K562 (cell line): ENCODE data around the gene CREB5.

Source experiments
- BHLHE40 ChIP-seq: IDR thresholded peaks from 2 replicates; pipeline ENCODE4 v1.6.1; 2011; ENCODE audit warnings: low read length, improper control_type of control experiment
- KLF16 ChIP-seq: IDR thresholded peaks from 2 replicates; pipeline ENCODE4 v1.6.1; 2016; ENCODE audit warnings: antibody characterized with exemption
- LCOR ChIP-seq: sonication (generic); formaldehyde crosslinking; IDR thresholded peaks from 2 replicates; pipeline ENCODE4 v1.8.0; 2022; ENCODE audit warnings: mild to moderate bottlenecking, missing genetic modification reagents
- RNF2 ChIP-seq: sonication (generic); IDR thresholded peaks from 2 replicates; pipeline ENCODE4 v1.6.1; 2016
- ZNF282 ChIP-seq: sonication (generic); formaldehyde crosslinking; IDR thresholded peaks from 2 replicates; pipeline ENCODE4 v1.8.1; 2023; ENCODE audit warnings: missing genetic modification reagents
- ZNF311 ChIP-seq: fragments of 250-450 bp; sonication (Bioruptor Pico); IDR thresholded peaks from 2 replicates; pipeline ENCODE4 v1.4.0; 2020; ENCODE audit warnings: mild to moderate bottlenecking, moderate library complexity
- TF ChIP-seq, protein P1 (sequence below), 3 experiments: IDR thresholded peaks in 2 of 3; conservative IDR thresholded peaks in 1 of 3; 2 replicates each; pipeline ENCODE4 v1.5.1; 2011 to 2012; ENCODE audit warnings: low read length in 3 of 3, mild to moderate bottlenecking in 3 of 3, control low read depth in 2 of 3, improper control_type of control experiment in 1 of 3, inconsistent platforms in 1 of 3, low read depth in 1 of 3, mixed read lengths in 1 of 3, moderate library complexity in 1 of 3; ENCODE audit not compliant: insufficient read depth in 2 of 3
- TF ChIP-seq, protein P2 (sequence below): sonication (generic); formaldehyde crosslinking; IDR thresholded peaks from 2 replicates; pipeline ENCODE4 v1.9.0; 2022; ENCODE audit warnings: mild to moderate bottlenecking, missing genetic modification reagents
- TF ChIP-seq, protein P3 (sequence below): sonication (generic); formaldehyde crosslinking; IDR thresholded peaks from 2 replicates; pipeline ENCODE4 v1.8.1; 2022; ENCODE audit warnings: missing genetic modification reagents

DNA sequence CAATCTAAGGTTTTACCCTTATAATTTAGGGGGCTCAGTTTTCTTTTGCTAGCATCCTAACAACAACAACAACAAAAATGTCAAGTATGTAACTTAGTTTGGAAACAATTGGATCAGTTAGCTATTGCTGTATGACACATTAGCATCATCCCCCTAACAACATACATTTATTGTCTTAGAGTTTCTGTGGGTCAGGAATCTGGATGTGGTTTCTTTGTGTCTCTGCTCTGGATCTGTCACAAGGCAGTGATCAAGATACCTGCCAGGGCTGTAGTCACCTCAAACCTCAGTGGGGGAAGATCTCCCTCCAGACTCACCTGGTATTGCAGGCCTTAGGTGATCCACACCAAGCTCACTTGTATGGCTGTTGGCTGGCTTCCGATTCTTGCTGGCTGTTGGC lies 18.3 kb downstream of the CREB5 start:
- TF ChIP-seq, protein P1, sequence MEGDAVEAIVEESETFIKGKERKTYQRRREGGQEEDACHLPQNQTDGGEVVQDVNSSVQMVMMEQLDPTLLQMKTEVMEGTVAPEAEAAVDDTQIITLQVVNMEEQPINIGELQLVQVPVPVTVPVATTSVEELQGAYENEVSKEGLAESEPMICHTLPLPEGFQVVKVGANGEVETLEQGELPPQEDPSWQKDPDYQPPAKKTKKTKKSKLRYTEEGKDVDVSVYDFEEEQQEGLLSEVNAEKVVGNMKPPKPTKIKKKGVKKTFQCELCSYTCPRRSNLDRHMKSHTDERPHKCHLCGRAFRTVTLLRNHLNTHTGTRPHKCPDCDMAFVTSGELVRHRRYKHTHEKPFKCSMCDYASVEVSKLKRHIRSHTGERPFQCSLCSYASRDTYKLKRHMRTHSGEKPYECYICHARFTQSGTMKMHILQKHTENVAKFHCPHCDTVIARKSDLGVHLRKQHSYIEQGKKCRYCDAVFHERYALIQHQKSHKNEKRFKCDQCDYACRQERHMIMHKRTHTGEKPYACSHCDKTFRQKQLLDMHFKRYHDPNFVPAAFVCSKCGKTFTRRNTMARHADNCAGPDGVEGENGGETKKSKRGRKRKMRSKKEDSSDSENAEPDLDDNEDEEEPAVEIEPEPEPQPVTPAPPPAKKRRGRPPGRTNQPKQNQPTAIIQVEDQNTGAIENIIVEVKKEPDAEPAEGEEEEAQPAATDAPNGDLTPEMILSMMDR (IDR thresholded peaks at IDR 0.05 in 2 of 3, conservative IDR thresholded peaks at IDR 0.05 in 1 of 3; ENCODE audit: insufficient read depth in 2 of 3, low read depth in 1 of 3, low read length in 3 of 3): no peak
- TF ChIP-seq RNF2 (no peak), BHLHE40 (no peak), ZNF311 (no peak), KLF16 (no peak), ZNF282 (no peak), LCOR (CRISPR knock-in tag) (no peak)
- TF ChIP-seq, protein P2, sequence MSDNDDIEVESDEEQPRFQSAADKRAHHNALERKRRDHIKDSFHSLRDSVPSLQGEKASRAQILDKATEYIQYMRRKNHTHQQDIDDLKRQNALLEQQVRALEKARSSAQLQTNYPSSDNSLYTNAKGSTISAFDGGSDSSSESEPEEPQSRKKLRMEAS (CRISPR knock-in tag): no peak
- TF ChIP-seq, protein P3, sequence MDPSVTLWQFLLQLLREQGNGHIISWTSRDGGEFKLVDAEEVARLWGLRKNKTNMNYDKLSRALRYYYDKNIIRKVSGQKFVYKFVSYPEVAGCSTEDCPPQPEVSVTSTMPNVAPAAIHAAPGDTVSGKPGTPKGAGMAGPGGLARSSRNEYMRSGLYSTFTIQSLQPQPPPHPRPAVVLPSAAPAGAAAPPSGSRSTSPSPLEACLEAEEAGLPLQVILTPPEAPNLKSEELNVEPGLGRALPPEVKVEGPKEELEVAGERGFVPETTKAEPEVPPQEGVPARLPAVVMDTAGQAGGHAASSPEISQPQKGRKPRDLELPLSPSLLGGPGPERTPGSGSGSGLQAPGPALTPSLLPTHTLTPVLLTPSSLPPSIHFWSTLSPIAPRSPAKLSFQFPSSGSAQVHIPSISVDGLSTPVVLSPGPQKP (CRISPR knock-in tag): no peak
